ENCODE measurements around the gene RNF10. TPM values are rescaled to one million over a fixed set of nuclear protein-coding genes. Genes with fewer than 3 reads are reported as not detected.

Gene RNF10
- total RNA-seq, 1 experiment from 2014 or later, result 79.7 TPM

DNA sequence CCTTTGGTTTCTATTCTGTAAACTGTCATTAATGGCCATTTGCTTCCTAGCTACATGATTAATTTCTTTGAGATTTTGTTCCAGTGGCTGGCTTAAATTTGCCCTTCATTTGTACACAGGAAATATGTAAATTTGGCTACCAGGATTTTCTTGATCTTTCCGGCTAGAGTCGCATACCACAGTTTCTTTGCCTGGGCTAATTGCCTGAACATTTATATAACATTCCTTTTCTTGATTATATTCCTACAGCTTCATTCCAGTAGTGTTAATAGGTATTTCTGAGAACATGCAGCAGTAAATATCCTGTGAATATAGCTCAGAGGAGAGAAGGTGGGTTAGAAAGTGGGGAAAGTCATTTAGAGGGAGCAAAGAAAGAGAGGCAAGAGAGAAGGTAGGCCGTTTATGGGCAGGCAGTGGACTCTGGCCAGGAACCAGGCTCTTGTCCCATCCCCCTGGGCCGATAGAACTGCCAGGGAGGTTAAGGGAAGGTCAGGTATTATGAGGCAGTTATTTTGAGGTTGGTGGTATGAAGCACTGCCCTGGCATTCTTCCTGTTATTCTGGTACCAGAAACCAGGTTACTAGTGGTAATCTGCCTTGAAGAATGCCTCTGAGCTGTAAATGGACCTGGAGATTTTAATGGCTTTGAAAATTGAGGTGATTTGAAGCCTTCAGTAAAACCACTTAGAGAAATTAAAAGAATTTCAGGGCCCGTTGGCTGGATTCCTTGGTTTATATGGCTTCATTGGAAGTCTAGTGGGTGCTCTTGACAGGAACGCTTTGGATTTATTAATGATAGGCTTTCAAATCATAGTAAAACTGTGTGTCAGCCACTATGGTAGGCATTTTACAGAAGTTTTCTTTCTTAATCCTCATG is 4.4 kb downstream of the RNF10 start:
- BruUV-seq (replicated peaks), result no TSS peak
- ChIA-PET CTCF (interaction anchor here (0.7 kb wide), 1 partner anchor 1468 kb away, joined by 3 read pairs; no protein-coding TSS in a partner anchor), POLR2A (ENCODE audit: unreplicated experiment) (interaction anchor here (0.6 to 1.6 kb wide), 5 partner anchors 9 to 275 kb away, joined by 3 to 4 read pairs (median 4); no protein-coding TSS in a partner anchor)
- ATAC-seq (peak; percentile 53), DNase-seq (peak; percentile 94)
- H3K27ac ChIP-seq (ENCODE audit: low read length), result peak overlapping the region; percentile 62
- H2AFZ ChIP-seq (ENCODE audit: low read length), result no peak overlapping the region
- peak overlapping the region; percentile 92 for H3K4me3 ChIP-seq (ENCODE audit: low read length)
- H3K4me1 ChIP-seq (ENCODE audit: insufficient read depth, low read length), result peaks cover 44% of the 10 kb centered on the region
- H4K20me1 ChIP-seq (ENCODE audit: low read length), result peaks cover 60% of the 10 kb centered on the region
- no peaks in the 10 kb centered on the region for H3K9me2 ChIP-seq (replicated peaks; ENCODE audit: low read length)
- H3K9ac ChIP-seq (ENCODE audit: low read length), result no peak overlapping the region
- H3K79me2 ChIP-seq (ENCODE audit: low read length), result peaks cover 96% of the 10 kb centered on the region
- H3K4me2 ChIP-seq (ENCODE audit: low read length), result peak overlapping the region; percentile 90
- no peak for TF ChIP-seq EZH2 (IDR thresholded peaks at IDR 0.05; ENCODE audit: low read length, unreplicated experiment)
- TF ChIP-seq, protein P1, sequence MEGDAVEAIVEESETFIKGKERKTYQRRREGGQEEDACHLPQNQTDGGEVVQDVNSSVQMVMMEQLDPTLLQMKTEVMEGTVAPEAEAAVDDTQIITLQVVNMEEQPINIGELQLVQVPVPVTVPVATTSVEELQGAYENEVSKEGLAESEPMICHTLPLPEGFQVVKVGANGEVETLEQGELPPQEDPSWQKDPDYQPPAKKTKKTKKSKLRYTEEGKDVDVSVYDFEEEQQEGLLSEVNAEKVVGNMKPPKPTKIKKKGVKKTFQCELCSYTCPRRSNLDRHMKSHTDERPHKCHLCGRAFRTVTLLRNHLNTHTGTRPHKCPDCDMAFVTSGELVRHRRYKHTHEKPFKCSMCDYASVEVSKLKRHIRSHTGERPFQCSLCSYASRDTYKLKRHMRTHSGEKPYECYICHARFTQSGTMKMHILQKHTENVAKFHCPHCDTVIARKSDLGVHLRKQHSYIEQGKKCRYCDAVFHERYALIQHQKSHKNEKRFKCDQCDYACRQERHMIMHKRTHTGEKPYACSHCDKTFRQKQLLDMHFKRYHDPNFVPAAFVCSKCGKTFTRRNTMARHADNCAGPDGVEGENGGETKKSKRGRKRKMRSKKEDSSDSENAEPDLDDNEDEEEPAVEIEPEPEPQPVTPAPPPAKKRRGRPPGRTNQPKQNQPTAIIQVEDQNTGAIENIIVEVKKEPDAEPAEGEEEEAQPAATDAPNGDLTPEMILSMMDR (conservative IDR thresholded peaks at IDR 0.05; ENCODE audit: low read depth, low read length), result no peak
- TF ChIP-seq EZH2phosphoT487 (IDR thresholded peaks at IDR 0.05; ENCODE audit: borderline replicate concordance, low read length), result no peak
- peaks cover 18% of the 10 kb centered on the region for H3F3A ChIP-seq (ENCODE audit: low read length, unreplicated experiment)
- no peaks in the 10 kb centered on the region for H3K27me3 ChIP-seq (ENCODE audit: low read length)
- no peaks in the 10 kb centered on the region for H3K9me3 ChIP-seq (ENCODE audit: low read length)
- peaks cover 6% of the 10 kb centered on the region; the same call in 1 of the 2 replicates for H3K36me3 ChIP-seq (ENCODE audit: low read depth, low read length)
- intact Hi-C loops (cut with micrococcal nuclease), result loop anchor here (1.0 to 5.0 kb wide), 3 partner anchors 8 to 149 kb away; partner anchors contain the start of genes COX6A1 and MLEC

- peak overlapping the region; percentile 62 for H3K27ac ChIP-seq (ENCODE audit: low read length)
- DNase-seq (peak; percentile 68), ATAC-seq (peak; percentile 23)
- TF ChIP-seq EZH2phosphoT487 (IDR thresholded peaks at IDR 0.05; ENCODE audit: borderline replicate concordance, low read length) (no peak), EZH2 (IDR thresholded peaks at IDR 0.05; ENCODE audit: low read length, unreplicated experiment) (no peak)
- TF ChIP-seq, protein P1 (conservative IDR thresholded peaks at IDR 0.05; ENCODE audit: low read depth, low read length), result no peak
- H3F3A ChIP-seq (ENCODE audit: low read length, unreplicated experiment), result peaks cover 20% of the 10 kb centered on the region
- peaks cover 6% of the 10 kb centered on the region; the same call in 1 of the 2 replicates for H3K36me3 ChIP-seq (ENCODE audit: low read depth, low read length)
- H3K27me3 ChIP-seq (ENCODE audit: low read length), result no peaks in the 10 kb centered on the region
- peak overlapping the region; percentile 90 for H3K4me2 ChIP-seq (ENCODE audit: low read length)
- no TSS peak for BruUV-seq (replicated peaks)
- H2AFZ ChIP-seq (ENCODE audit: low read length), result no peak overlapping the region
- peak overlapping the region; percentile 92; the same call in 1 of the 2 replicates for H3K4me3 ChIP-seq (ENCODE audit: low read length)
- peaks cover 60% of the 10 kb centered on the region for H4K20me1 ChIP-seq (ENCODE audit: low read length)
- H3K9me2 ChIP-seq (replicated peaks; ENCODE audit: low read length), result no peaks in the 10 kb centered on the region
- POLR2A ChIA-PET (ENCODE audit: unreplicated experiment), result interaction anchor here (0.6 to 1.6 kb wide), 2 partner anchors 10 to 149 kb away, joined by 4 read pairs; no protein-coding TSS in a partner anchor
- no peaks in the 10 kb centered on the region for H3K9me3 ChIP-seq (ENCODE audit: low read length)
- peaks cover 100% of the 10 kb centered on the region for H3K79me2 ChIP-seq (ENCODE audit: low read length)
- intact Hi-C loops (cut with micrococcal nuclease), result loop anchor here (5.0 kb wide), 2 partner anchors 102 to 148 kb away; partner anchors contain the start of genes COX6A1 and MLEC
- peaks cover 47% of the 10 kb centered on the region for H3K4me1 ChIP-seq (ENCODE audit: insufficient read depth, low read length)
- no peak overlapping the region for H3K9ac ChIP-seq (ENCODE audit: low read length)
- CTCF ChIA-PET, result no interaction called here
Observed at GRCh38 chr12:120539303-120539702, 5.1 kb downstream of the RNF10 start.
